8988T (cell line): Measurements from ENCODE around the gene VGLL4.
"Not testable (repeated sequence)": the region's sequence is repeated elsewhere in the genome, so short reads cannot be mapped to it uniquely, and the experiment has no call there.

Experiments
- DNase-seq: peaks from one replicate; pipeline ENCODE4 v3.0.0; 2011

Gene VGLL4, protein sequence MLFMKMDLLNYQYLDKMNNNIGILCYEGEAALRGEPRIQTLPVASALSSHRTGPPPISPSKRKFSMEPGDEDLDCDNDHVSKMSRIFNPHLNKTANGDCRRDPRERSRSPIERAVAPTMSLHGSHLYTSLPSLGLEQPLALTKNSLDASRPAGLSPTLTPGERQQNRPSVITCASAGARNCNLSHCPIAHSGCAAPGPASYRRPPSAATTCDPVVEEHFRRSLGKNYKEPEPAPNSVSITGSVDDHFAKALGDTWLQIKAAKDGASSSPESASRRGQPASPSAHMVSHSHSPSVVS

GRCh38 chr3:11643605-11644087 is at the start of gene VGLL4:
Gene VGLL4 (minus strand): TSS chr3:11643915. CDS start chr3:11643518, 397 bp downstream.
- DNase-seq: peak; percentile 59

DNA sequence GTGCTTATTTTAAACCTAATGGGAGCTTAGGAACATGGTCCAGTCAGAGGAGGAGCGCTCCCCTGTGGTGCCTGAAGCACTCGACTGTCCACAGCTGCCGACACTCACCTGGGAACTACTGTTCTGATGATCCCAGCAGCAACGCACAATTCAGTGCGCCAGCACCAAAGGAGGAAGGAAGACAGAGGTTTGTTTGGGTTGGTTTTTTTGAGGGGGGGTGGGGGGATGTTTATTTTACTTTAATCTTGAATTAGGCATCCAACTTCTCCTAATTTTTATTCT is 48.8 kb upstream of the VGLL4 start:
- DNase-seq: no peak

- DNase-seq: no peak
These were observed 48.2 kb upstream of the VGLL4 start for GRCh38 chr3:11691767-11692531.

GRCh38 chr3:11690863-11691766 is 47.4 kb upstream of the VGLL4 start:
- DNase-seq: peak; percentile 41

- DNase-seq: no peak
These were observed 46.0 kb upstream of the VGLL4 start for GRCh38 chr3:11689749-11690148.

DNA sequence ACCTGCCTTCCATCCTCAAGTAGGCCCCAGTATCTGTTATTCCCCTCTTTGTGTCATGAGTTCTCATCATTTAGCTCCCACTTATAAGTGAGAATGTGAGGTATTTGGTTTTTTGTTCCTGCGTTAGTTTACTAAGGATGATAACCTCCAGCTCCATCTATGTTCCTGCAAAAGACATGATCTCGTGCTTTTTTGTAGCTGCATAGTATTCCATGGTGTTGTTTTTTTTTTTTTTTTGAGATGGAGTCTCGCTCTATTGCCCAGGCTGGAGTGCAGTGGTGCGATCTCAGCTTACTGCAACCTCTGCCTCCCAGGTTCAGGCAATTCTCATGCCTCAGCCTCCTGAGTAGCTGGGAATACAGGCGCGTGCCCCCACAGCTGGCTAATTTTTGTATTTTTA is 41.3 kb upstream of the VGLL4 start:
- DNase-seq: not testable (repeated sequence)

DNA sequence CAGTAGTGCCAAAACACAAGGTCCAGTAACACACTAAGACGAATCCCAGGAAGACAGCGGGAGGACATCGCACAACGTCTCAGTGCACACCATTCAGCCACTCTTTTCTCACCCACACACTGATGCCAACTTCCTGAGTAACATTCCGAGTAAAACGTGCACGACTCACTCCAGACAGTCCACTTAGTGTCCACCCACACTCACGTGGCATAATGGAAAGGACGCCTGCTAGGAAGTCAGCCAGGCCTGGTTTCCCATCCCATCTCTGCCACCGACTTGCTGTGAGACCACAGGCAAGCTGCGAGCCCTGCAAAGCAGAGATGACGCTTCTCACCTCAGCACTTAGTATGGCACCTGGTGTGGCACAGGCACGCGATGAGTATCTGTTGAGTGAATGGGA is 36.8 kb upstream of the VGLL4 start:
- DNase-seq: no peak

GRCh38 chr3:11679964-11680363 is 36.2 kb upstream of the VGLL4 start:
- no peak for DNase-seq

- no peak for DNase-seq
These were observed 28.6 kb upstream of the VGLL4 start for GRCh38 chr3:11672363-11672762.

DNA sequence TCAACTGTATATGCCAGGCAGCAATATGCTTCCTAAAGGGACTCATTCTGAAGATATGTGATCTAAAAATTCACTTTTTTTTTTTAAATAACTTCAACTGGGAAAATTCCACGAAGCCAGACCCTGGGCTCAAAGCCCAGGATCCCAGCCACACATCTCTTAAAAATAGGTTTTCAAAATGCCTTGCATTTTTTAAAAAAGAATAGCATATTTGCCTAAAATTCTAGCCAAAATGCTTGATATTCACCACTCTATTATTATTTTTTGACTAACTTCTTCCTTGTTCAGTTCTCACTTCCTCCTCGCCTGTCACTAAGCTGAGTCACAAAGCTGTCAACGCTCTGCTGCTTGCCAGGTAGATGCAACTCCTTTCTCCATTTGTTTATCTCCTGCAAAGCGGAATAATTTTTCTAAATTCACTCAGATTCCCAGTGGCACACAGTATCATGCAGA is 28.0 kb upstream of the VGLL4 start:
- no peak for DNase-seq

GRCh38 chr3:11668243-11669235 is 24.8 kb upstream of the VGLL4 start:
- no peak for DNase-seq

DNA sequence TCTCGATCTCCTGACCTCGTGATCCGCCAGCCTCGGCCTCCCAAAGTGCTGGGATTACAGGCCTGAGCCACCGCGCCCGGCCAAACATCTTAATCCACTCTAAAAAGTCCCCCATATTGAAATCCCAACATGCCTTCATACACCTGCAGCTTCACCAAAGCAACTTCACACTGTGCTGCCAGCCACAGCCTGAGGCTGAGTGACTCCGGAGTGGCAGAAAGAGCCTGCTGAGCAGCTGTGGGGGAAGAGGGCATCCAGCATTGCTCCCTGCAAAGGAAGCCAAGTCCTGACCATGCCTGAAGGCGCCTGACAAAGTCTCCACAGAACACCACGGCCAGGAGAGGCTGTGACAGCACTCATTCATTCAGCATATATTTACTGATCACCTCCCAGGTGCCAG is 21.6 kb upstream of the VGLL4 start:
- DNase-seq: no peak

- no peak for DNase-seq
These were observed 18.8 kb upstream of the VGLL4 start for GRCh38 chr3:11662392-11662990.

- no peak for DNase-seq
These were observed 18.1 kb upstream of the VGLL4 start for GRCh38 chr3:11661827-11662226.

DNA sequence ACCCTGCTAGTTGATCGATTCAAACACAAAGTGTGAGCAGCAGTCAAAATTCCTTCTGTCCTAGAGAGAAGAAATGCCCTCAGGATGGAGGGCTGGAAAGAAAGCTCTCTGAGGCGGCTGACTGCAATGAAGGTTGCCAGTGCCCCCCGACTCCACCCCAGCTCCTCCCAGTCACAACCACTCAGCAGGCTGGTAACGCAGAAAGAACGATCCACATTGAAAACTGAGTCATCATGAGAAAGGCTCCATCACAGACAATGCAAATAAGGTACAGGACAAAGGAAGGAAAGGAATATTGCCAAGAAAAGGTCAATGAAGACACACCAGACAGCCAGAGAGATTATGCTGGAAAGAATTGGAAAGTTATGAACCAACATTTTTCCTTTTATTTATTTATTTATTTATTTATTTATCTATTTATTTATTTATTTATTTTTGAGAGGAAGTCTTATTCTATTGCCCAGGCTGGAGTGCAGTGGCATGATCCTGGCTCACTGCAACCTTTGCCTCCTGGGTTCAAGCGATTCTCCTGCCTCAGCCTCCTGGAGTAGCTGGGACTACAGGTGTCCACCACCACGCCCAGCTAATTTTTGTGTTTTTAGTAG is 17.4 kb upstream of the VGLL4 start:
- no peak for DNase-seq

DNA sequence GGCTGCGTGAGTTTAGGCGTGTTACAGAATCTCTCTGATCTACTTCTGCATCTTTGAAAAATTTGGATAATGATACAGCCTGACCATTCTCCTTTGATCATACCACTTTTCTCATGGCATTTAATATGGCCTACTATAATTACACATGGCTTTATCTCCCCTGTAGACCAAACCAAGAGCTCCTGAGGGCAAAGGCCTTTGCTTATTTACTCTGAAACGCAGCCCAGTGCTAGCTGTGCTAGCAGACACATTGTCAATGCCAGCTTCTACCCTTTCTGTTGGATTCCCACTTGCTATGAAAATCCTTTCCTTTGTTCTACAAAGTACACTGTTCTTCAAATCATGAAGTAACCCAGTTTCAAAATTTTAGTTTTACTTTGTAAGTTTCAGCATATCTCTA is 16.5 kb upstream of the VGLL4 start:
- DNase-seq: no peak

DNA sequence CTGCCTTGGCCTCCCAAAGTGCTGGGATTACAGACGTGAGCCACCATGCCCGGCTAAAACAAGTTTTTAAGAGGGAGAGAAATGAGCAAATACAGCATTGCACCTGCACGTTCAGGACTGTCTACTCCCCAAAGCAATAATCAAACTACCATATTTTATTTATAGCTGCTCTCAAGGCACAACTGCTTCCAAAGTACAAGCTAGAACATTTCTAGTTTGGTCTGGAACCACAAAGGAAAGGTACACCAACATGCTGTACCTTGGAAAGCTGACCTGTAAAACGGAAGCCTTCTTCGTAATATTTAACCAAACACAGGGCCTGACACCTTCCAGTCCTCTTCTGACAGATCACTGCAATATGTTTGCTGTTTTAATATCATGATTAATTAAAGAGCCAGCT is 14.5 kb upstream of the VGLL4 start:
- DNase-seq: no peak

DNA sequence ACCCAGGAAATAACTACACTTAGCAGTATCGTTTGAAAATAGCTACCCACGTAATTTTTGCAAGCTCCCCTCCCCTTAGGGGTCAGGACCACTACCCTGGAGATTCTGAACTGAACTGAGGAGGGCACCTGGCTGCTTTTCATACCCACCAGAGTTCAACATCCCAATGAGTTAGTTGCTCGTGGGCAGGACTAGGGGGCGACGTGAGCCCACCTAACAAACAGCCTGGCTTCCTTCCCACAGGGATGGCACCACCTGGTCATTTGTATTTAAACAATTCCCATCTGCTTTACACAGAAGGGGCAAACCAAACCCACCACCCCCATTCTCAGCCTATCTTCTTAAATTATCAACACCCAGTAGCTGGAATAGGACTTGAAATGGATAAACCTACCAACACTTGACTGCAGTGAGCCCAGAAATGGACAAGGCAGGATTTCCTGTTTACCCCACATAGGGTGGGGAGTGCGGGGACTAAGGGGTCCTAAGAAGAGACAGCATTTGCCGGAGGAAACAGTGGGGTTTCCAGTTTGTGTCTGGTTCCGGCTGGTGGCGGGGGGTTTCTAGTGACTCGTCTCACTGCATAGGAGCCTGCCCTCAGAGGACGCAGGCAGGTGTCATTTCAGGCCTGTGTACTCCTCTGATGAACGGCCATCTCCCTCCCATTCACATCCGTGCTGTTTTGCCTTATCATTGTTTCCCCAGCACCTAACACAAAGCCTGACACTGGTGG is 11.6 kb upstream of the VGLL4 start:
- DNase-seq: no peak

DNA sequence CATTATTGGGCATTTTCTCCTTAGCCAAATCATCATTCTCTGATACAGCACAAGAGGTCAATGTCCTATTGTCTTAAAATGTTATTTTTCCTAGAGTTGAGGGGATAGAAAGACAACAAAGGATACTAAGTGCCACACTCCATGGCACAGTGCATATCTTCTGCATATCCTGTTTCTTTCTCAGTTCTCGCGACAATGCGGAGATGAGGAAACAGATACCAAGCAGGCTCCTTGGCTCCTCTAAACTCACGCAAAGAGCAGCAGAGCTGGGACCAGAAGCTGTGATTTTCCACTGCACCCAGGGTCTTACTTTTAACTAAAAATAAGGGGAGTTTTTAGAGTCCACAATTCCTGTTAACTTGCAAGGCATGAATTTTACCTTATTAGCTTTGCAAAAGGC is 10.5 kb upstream of the VGLL4 start:
- DNase-seq: no peak

DNA sequence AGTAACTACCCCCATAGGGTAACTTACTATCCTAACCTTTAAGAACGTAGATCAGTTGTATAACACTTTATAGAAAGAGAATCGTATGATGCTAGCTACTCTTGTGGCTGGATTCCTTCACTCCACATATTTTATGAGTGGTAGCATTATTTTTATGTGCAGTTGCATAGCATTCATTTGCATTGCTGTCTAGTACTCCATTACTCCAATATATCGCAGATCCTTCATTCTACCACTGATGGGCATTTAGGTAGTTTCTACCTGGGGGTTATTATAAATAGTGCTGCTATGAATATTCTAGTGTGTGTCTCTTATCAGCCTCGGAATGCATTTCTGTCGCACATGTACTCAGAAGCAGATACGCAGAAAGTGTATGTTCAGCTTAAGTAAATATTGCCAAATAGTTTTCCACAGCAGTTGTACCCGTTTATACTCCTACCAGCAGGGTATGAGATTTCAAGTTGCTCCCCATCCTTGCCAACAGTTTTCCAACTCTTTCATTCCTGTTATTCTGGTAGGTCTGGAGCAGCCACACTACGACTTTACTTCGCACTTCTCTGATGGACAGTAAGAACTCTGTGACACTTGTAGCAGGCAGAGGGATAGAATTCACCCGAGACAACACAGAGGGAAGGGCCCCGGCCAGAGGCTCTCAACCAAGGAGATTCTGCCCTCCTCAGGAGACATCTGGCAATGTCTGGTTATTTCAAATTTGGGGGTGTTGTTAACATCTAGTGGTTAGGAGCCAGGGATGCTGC is 9.8 kb upstream of the VGLL4 start:
- no peak for DNase-seq
